ENCODE data around the gene AKAP6. TPM values are rescaled to one million over a fixed set of nuclear protein-coding genes. Genes with fewer than 3 reads are reported as not detected.
"Not testable (repeated sequence)": the region's sequence is repeated elsewhere in the genome, so short reads cannot be mapped to it uniquely, and the experiment has no call there.

Gene AKAP6
- total and polyA plus RNA-seq, 7 donors: 0.60 to 56.2 (median 29.5) TPM; not detected in 1

GRCh38 chr14:32383364-32384009 is 54.4 kb downstream of the AKAP6 start:
- Histone ChIP-seq H3K4me3 (no peak overlapping the region), H3K4me1 (no peaks in the 10 kb centered on the region), H3K36me3 (no peaks in the 10 kb centered on the region), H3K27me3 (no peaks in the 10 kb centered on the region), H3K27ac (no peak overlapping the region), H3K9me3 (no peaks in the 10 kb centered on the region)
- TF ChIP-seq POLR2AphosphoS5 (IDR thresholded peaks at IDR 0.05) (no peak), EP300 (IDR thresholded peaks at IDR 0.05) (no peak)
- intact Hi-C loops (cut with DNase I): no loop called here
- no peak for DNase-seq
- WGBS, 2 donors: 93 to 95% methylated on average over 3 of the region's 3 CpGs

- Histone ChIP-seq H3K4me3 (no peak overlapping the region), H3K27ac (no peak overlapping the region), H3K4me1 (no peaks in the 10 kb centered on the region), H3K9me3 (no peaks in the 10 kb centered on the region), H3K27me3 (no peaks in the 10 kb centered on the region), H3K36me3 (no peaks in the 10 kb centered on the region)
- TF ChIP-seq CTCF (IDR thresholded peaks at IDR 0.05) (no peak), EP300 (IDR thresholded peaks at IDR 0.05) (no peak), POLR2A (IDR thresholded peaks at IDR 0.05) (no peak), POLR2AphosphoS5 (IDR thresholded peaks at IDR 0.05) (no peak)
- 23 to 74% methylated on average over 2 of the region's 2 CpGs for WGBS, 2 donors
- DNase-seq: no peak
- intact Hi-C loops (cut with DNase I): no loop called here
Measured at GRCh38 chr14:32384464-32384863, 55.4 kb downstream of the AKAP6 start.

GRCh38 chr14:32387295-32387694 is 58.2 kb downstream of the AKAP6 start:
- H3K36me3 ChIP-seq: not testable (repeated sequence)
- 91 to 93% methylated on average over 2 of the region's 2 CpGs for WGBS, 2 donors

GRCh38 chr14:32393119-32393518 is 64.0 kb downstream of the AKAP6 start:
- no peak for DNase-seq
- TF ChIP-seq EP300 (IDR thresholded peaks at IDR 0.05) (no peak), POLR2A (IDR thresholded peaks at IDR 0.05) (no peak), CTCF (IDR thresholded peaks at IDR 0.05) (no peak), POLR2AphosphoS5 (IDR thresholded peaks at IDR 0.05) (no peak)
- 48 to 74% methylated on average over 1 of the region's 1 CpG for WGBS, 2 donors
- Histone ChIP-seq H3K9me3 (no peaks in the 10 kb centered on the region), H3K36me3 (no peaks in the 10 kb centered on the region), H3K4me1 (peaks cover 0 to 14% (median 5%) of the 10 kb centered on the region in 4 donors), H3K4me3 (no peak overlapping the region), H3K27ac (no peak overlapping the region), H3K27me3 (no peaks in the 10 kb centered on the region)
- intact Hi-C loops (cut with DNase I): no loop called here

More at GRCh38 chr14:32387295-32387694, 58.2 kb downstream of the AKAP6 start:
- H3K4me1 ChIP-seq; intact Hi-C loops (cut with DNase I); H3K27me3 ChIP-seq; H3K4me3 ChIP-seq; DNase-seq; H3K9me3 ChIP-seq; H3K27ac ChIP-seq: not testable (repeated sequence)

GRCh38 chr14:32394038-32394437 is 64.9 kb downstream of the AKAP6 start:
- 81 to 91% methylated on average over 1 of the region's 1 CpG for WGBS, 2 donors
- Histone ChIP-seq H3K27ac (no peak overlapping the region), H3K27me3 (no peaks in the 10 kb centered on the region), H3K4me3 (no peak overlapping the region), H3K36me3 (no peaks in the 10 kb centered on the region), H3K9me3 (no peaks in the 10 kb centered on the region), H3K4me1 (peaks cover 0 to 19% (median 9%) of the 10 kb centered on the region in 4 donors)
- intact Hi-C loops (cut with DNase I): no loop called here
- TF ChIP-seq EP300 (IDR thresholded peaks at IDR 0.05): no peak
- no peak for TF ChIP-seq POLR2AphosphoS5 (IDR thresholded peaks at IDR 0.05)
- TF ChIP-seq CTCF (IDR thresholded peaks at IDR 0.05): no peak
- no peak for TF ChIP-seq POLR2A (IDR thresholded peaks at IDR 0.05)
- no peak for DNase-seq

- Histone ChIP-seq H3K4me3 (no peak overlapping the region), H3K27ac (no peak overlapping the region), H3K4me1 (peaks cover 0 to 19% (median 11%) of the 10 kb centered on the region in 4 donors), H3K36me3 (no peaks in the 10 kb centered on the region), H3K9me3 (no peaks in the 10 kb centered on the region), H3K27me3 (no peaks in the 10 kb centered on the region)
- TF ChIP-seq POLR2AphosphoS5 (IDR thresholded peaks at IDR 0.05) (no peak), POLR2A (IDR thresholded peaks at IDR 0.05) (no peak), CTCF (IDR thresholded peaks at IDR 0.05) (no peak), EP300 (IDR thresholded peaks at IDR 0.05) (no peak)
- DNase-seq: no peak
- intact Hi-C loops (cut with DNase I): no loop called here
Measured at GRCh38 chr14:32396885-32397284, 67.8 kb downstream of the AKAP6 start.
